NCI-H187 treated with DMSO at 0.1 percent for 48 hours (cell line): ENCODE results near the gene NUTF2.
"Not testable (repeated sequence)": the region's sequence is repeated elsewhere in the genome, so short reads cannot be mapped to it uniquely, and the experiment has no call there.

ENCODE experiments used
- DNase-seq: peaks from one replicate; lab custom pipeline; 2025; lab: John Stamatoyannopoulos, UW

Gene NUTF2

DNA sequence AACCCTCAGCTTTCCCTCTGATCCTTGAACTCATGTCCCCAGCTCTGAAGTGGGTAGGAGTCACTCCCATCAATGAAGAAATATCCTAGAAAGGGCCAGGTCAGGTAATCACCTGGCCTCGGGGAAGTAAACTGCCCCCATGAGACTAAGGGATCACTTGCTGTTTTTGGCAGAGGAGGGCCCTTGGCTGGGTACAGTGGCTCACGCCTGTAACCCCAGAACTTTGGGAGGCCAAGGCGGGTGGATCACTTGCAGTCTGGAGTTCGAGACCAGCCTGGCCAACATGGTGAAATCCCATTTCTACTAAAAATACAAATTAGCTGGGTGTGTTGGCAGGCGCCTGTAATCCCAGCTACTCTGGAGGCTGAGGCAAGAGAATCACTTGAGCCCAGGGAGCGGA lies 17.3 kb downstream of the NUTF2 start:
- DNase-seq = not testable (repeated sequence)

DNA sequence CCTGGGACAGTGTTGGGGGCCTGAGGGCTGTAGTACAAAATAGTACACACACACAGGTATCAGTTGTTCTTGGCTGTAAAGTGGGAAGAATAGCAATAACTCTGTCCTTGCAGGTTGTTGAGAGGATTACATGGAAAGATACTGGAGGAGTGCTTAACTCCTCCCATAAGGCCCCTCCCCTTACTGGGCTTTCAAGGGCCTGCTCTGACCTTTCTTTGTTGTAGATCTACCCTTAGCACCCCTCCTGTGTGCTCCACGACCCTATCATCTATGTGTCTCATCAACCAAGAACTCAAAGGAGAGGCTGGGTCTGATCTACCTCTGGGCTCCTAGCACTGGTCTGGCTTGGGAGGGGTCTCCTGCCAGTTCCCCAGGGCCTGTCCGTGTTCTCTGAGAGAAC lies 17.9 kb downstream of the NUTF2 start:
- no peak for DNase-seq

GRCh38 chr16:67865318-67865717 lies 18.6 kb downstream of the NUTF2 start:
- no peak for DNase-seq

GRCh38 chr16:67868290-67868689 lies 21.6 kb downstream of the NUTF2 start:
- no peak for DNase-seq

GRCh38 chr16:67869653-67870052 lies 22.9 kb downstream of the NUTF2 start:
- no peak for DNase-seq

DNA sequence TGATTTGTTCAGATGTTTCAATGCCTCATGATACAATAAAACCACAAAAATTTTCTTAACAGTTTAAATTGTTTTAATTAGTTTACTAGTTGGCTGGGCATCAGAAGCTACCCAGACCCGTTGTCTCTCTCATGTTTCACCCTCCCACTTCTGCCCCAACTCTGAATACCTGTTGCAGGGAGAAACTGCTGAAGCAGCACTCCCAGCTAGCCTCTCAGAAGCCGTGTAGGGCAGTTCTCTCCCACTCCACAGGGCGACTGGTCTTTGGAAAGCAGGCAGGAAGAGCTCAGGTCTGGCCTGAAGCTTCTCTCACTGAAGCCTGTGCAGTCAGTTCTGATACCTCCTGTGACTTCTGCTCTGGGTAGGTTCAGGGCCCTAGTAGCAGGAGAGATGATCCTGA lies 24.5 kb downstream of the NUTF2 start:
- no peak for DNase-seq

DNA sequence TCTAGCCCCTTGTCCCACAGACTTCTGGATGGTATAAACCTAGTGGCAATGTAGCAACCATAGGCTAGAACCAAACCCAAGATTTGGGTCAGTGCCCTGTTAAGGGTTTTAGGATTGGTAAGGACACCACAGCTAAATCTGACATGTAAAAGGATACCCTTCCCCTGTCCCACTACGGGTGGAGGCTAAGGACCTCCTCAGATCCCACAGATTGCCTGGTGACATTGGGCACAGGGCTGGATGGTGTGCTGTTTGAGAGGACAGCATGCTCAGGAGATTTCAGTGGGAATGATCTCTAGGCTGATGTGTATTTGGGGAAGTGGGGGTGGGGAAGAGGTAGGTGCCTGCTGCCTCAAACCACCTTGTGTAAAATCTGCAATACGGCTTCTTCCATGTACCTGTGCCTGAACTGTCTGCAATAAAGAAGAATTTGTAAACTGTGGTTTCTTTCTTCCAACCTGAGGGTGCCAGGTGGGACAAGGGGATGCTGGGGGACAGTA lies 25.4 kb downstream of the NUTF2 start:
- no peak for DNase-seq

DNA sequence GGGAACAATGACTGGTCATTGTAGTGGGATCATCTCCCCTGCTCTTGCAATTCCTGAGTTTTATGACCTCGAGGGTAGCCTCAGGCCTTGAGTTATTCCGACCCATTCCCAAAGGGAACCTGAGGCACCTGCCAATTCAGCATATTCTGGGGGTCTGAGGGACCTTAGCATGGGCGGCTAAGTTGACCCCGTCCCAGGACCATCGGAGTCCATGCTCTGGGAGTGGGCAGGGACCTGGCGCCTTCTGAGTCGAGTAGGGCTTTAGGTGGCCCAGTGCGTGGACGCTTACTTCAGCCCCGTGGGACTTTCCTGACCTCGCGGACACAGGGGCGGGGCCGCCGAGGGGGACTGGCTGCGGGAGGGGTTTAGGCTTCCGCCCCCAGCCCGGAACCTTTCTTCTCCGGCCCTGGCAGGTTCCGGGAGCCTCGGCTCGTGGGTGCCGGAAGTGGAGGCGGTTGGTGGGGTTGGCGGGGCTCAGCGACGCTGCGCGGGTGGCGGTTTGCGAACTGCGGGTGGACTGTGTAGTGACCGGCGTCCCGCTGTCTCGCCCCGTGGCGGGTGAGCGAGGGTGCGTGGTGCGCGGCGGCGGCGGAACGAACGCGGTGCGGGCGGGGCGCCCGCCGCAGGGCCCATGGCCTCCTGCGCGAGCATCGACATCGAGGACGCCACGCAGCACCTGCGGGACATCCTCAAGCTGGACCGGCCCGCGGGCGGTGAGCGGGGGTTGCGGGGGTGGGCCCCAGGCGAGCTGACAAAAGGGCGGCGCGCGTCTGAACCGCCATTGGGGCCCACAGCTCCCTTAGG lies 26.1 kb downstream of the NUTF2 start, which contains the start of gene EDC4:
EDC4 (plus strand) TSS at position 422 of the 804 bp plus-strand sequence; CDS start at position 632, 210 bp downstream.
- no peak for DNase-seq

- DNase-seq = no peak
Measured at GRCh38 chr16:67873435-67874370, 27.0 kb downstream of the NUTF2 start.

GRCh38 chr16:67874372-67874771 lies 27.6 kb downstream of the NUTF2 start:
- DNase-seq = no peak

DNA sequence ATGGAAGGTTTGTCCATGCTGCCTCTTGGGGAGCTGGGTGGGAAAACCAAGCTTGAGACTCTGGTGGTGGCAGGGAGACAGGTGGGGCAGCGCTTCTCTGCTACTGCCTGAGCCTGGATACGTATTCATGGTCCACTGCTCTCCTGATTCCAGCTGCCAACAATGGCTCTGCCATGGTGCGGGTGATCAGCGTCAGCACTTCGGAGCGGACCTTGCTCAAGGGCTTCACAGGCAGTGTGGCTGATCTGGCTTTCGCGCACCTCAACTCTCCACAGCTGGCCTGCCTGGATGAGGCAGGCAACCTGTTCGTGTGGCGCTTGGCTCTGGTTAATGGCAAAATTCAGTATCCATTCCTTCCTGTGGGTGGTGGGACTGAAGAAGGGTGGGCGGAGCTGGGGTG lies 30.3 kb downstream of the NUTF2 start:
- no peak for DNase-seq

GRCh38 chr16:67878232-67878631 lies 31.5 kb downstream of the NUTF2 start:
- no peak for DNase-seq

GRCh38 chr16:67878846-67879245 lies 32.1 kb downstream of the NUTF2 start:
- DNase-seq = no peak

DNA sequence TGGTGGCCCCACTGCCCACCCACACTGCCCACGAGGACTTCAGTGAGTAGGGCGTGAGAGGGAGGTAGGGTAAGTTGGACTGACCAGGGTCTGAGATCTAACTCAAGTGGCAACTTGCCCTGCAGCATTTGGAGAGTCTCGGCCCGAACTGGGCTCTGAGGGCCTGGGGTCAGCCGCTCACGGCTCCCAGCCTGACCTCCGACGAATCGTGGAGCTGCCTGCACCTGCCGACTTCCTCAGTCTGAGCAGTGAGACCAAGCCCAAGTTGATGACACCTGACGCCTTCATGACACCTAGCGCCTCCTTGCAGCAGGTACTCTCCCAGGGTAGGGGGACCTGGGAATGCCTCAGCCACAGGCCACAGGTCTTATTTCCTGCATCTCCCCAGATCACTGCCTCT lies 32.7 kb downstream of the NUTF2 start:
- DNase-seq = no peak

GRCh38 chr16:67879936-67880335 lies 33.2 kb downstream of the NUTF2 start:
- DNase-seq = no peak

DNA sequence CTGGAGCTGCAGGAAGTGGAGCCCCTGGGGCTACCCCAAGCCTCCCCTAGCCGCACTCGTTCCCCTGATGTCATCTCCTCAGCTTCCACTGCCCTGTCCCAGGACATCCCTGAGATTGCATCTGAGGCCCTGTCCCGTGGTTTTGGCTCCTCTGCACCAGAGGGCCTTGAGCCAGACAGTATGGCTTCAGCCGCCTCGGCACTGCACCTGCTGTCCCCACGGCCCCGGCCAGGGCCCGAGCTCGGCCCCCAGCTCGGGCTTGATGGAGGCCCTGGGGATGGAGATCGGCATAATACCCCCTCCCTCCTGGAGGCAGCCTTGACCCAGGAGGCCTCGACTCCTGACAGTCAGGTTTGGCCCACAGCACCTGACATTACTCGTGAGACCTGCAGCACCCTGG lies 33.9 kb downstream of the NUTF2 start:
- DNase-seq = no peak

- no peak for DNase-seq
Measured at GRCh38 chr16:67881621-67882161, 35.0 kb downstream of the NUTF2 start.

DNA sequence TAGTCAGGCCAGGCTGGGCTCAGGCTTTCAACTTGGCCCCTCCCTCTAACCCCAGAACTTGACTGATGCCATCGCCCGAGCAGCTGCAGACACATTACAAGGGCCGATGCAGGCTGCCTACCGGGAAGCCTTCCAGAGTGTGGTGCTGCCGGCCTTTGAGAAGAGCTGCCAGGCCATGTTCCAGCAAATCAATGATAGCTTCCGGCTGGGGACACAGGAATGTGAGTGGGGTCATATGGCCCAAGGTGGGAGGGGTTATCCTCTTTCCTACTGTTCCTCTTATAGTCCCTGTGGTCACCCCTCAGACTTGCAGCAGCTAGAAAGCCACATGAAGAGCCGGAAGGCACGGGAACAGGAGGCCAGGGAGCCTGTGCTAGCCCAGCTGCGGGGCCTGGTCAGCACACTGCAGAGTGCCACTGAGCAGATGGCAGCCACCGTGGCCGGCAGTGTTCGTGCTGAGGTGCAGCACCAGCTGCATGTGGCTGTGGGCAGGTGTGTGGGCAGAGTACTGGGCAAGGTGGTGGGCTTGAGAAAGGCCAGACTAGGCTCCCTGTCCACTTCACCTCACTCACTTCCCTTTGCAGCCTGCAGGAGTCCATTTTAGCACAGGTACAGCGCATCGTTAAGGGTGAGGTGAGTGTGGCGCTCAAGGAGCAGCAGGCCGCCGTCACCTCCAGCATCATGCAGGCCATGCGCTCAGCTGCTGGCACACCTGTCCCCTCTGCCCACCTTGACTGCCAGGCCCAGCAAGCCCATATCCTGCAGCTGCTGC lies 35.8 kb downstream of the NUTF2 start:
- DNase-seq = no peak

- DNase-seq = no peak
Measured at GRCh38 chr16:67883146-67883871, 36.6 kb downstream of the NUTF2 start.

- DNase-seq = no peak
Measured at GRCh38 chr16:67883872-67884261, 37.1 kb downstream of the NUTF2 start.

DNA sequence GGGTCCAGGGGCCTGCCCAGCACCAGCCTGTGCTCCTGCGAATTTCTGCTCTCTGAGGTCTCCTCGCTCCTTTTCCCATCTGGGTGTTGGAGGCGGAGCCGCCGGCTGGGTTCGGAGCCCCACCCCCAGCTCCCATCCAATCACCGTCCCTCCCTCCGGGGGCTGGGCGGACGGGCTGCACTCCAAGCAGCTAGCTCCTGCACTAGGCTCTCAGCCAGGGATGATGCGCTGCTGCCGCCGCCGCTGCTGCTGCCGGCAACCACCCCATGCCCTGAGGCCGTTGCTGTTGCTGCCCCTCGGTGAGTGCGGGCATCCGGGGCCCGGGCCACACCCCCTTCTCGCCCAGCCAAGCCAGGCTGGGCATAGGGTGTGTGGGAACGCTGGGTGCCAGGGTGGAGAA lies 38.0 kb downstream of the NUTF2 start, which contains the start of gene NRN1L:
NRN1L (plus strand) TSS at position 202 of the 400 bp plus-strand sequence; CDS start at position 221, 19 bp downstream.
- no peak for DNase-seq
